NCI-H1105 (cell line): ENCODE data around the gene TSHZ2.
"Not testable (repeated sequence)": the region's sequence is repeated elsewhere in the genome, so short reads cannot be mapped to it uniquely, and the experiment has no call there.

Source experiments
- DNase-seq: peaks from one replicate; lab custom pipeline; 2025; lab: John Stamatoyannopoulos, UW

TSHZ2 gene

GRCh38 chr20:53345536-53346334, 373.6 kb downstream of the TSHZ2 start:
- DNase-seq = no peak

- DNase-seq = no peak
Measured at GRCh38 chr20:53346335-53346648, 374.1 kb downstream of the TSHZ2 start.

- DNase-seq = no peak
Measured at GRCh38 chr20:53349730-53350129, 377.6 kb downstream of the TSHZ2 start.

GRCh38 chr20:53352727-53353440, 380.7 kb downstream of the TSHZ2 start:
- DNase-seq = no peak

- no peak for DNase-seq
Measured at GRCh38 chr20:53354314-53354713, 382.2 kb downstream of the TSHZ2 start.

GRCh38 chr20:53355790-53356189, 383.6 kb downstream of the TSHZ2 start:
- DNase-seq = no peak

- no peak for DNase-seq
Measured at GRCh38 chr20:53359425-53359824, 387.3 kb downstream of the TSHZ2 start.

- DNase-seq = no peak
Measured at GRCh38 chr20:53360852-53361251, 388.7 kb downstream of the TSHZ2 start.

GRCh38 chr20:53362736-53363135, 390.6 kb downstream of the TSHZ2 start:
- DNase-seq = no peak

GRCh38 chr20:53364646-53365045, 392.5 kb downstream of the TSHZ2 start:
- DNase-seq = no peak

GRCh38 chr20:53365076-53365475, 392.9 kb downstream of the TSHZ2 start:
- no peak for DNase-seq

GRCh38 chr20:53365539-53366075, 393.4 kb downstream of the TSHZ2 start:
- no peak for DNase-seq

GRCh38 chr20:53366928-53367327, 394.8 kb downstream of the TSHZ2 start:
- DNase-seq = not testable (repeated sequence)

GRCh38 chr20:53369871-53370270, 397.7 kb downstream of the TSHZ2 start:
- no peak for DNase-seq

- DNase-seq = no peak
Measured at GRCh38 chr20:53370345-53370961, 398.3 kb downstream of the TSHZ2 start.

- no peak for DNase-seq
Measured at GRCh38 chr20:53371216-53371615, 399.1 kb downstream of the TSHZ2 start.

- DNase-seq = no peak
Measured at GRCh38 chr20:53376021-53376420, 403.9 kb downstream of the TSHZ2 start.

GRCh38 chr20:53379014-53379832, 407.1 kb downstream of the TSHZ2 start:
- DNase-seq = no peak

- DNase-seq = no peak
Measured at GRCh38 chr20:53379833-53380120, 407.6 kb downstream of the TSHZ2 start.

- DNase-seq = no peak
Measured at GRCh38 chr20:53381568-53382262, 409.6 kb downstream of the TSHZ2 start.

GRCh38 chr20:53382263-53382844, 410.2 kb downstream of the TSHZ2 start:
- DNase-seq = no peak
